Subcutaneous adipose tissue (tissue), 4 donors: Measurements from ENCODE around the gene DIPK1B. TPM values are rescaled to one million over a fixed set of nuclear protein-coding genes. Genes with fewer than 3 reads are reported as not detected.

Experiments
- total RNA-seq, 4 donors: library from RNA; depleted of rRNA; stranded (reverse); fragments of >200 nt; gene quantifications; one replicate each; pipeline ENCODE4 v1.1.0, GENCODE V29; 2016
- TF ChIP-seq, protein P1 (sequence below): fragments of 450-650 bp; IDR thresholded peaks from one replicate; pipeline ENCODE4 v1.5.1; 2016; ENCODE audit warnings: low read depth, mild to moderate bottlenecking, control low read depth, antibody characterized with exemption, moderate library complexity

DIPK1B gene
- total RNA-seq, 4 donors from 2014 or later = 1.9 to 7.9 (median 5.6) TPM

DNA sequence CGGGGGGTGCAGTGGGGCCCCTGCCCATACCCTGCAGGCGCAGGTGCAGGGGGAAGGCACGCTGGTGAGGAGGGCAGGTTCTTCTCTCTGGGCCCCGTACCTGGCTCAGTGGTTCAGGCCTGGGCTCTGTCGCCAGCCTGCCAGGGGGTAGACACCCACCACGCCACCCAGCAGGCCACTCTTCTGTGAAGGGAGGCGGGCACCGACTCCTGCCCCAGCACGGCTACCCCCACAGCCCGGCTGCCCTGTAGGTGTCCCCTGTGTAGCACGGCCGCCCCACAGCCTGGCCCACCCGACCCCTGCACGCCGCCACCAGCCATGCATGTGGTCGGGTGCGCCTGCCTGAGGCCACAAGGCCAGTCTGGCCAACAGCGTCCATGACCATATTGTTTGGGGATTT is 34.2 kb downstream of the DIPK1B start:
- TF ChIP-seq, protein P1, sequence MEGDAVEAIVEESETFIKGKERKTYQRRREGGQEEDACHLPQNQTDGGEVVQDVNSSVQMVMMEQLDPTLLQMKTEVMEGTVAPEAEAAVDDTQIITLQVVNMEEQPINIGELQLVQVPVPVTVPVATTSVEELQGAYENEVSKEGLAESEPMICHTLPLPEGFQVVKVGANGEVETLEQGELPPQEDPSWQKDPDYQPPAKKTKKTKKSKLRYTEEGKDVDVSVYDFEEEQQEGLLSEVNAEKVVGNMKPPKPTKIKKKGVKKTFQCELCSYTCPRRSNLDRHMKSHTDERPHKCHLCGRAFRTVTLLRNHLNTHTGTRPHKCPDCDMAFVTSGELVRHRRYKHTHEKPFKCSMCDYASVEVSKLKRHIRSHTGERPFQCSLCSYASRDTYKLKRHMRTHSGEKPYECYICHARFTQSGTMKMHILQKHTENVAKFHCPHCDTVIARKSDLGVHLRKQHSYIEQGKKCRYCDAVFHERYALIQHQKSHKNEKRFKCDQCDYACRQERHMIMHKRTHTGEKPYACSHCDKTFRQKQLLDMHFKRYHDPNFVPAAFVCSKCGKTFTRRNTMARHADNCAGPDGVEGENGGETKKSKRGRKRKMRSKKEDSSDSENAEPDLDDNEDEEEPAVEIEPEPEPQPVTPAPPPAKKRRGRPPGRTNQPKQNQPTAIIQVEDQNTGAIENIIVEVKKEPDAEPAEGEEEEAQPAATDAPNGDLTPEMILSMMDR = no peak

DNA sequence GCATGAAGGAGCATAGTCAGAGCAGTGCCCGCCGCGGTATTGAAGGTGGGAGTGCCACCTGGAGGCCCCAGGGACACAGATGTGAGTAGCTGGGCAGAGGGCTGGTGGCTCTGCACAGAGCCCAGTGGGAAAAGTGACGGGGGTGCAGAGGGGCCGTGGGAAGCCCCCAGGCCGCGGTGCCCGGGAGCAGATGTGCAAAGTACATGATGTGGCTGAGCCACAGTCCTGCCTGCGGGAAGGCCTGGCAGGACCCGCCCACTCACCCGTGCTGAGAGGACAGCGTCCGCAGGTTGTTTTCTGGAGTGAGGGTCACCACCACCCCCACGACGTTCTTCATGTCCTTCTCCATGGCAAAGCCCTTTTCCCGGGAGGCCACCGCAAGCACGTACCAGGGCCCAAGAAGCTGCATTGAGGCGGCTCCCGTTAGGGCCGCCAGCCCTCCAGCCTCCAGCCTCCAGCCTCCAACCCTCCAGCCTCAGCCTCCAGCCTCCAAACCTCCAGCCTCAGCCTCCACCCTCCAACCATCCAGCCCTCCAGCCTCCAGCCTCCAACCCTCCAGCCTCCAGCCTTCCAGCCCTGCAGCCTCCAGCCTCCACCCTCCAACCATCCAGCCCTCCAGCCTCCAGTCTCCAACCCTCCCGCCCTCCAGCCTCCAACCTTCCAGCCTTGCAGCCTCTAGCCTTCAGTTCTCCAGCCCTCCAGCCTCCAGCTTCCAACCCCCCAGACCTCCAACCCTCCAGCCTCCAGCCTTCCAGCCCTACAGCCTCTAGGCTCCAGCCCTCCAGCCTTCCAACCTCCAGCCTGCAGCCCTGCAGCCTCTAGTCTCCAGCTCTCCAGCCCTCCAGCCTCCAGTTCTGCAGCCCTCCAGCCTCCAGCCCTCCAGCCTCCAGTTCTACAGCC is 35.0 kb downstream of the DIPK1B start:
- TF ChIP-seq, protein P1 = no peak

DNA sequence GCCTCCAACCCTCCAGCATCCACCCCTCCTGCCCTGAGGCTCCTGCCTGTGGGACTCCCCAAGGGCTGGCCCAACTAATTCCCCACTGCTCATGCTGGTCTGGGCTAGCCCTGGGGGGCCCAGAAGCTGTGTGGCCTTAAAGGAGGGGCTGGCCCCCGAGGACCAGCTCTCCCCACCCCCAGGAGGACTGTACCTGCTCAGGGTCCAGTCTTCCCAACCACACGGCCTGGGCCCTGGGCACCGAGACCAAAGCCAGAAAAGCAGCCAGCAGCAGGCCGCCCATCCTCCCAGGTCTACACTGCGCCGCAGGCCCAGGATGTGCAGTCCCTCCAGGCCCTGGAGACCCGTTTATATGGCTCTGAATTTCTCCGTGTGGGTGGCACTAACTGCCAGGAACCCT is 35.8 kb downstream of the DIPK1B start, which contains the start of gene LCN6:
TSS of gene LCN6 (minus strand) at position 325 of the 400 bp plus-strand sequence. CDS start at position 283, 42 bp downstream.
- TF ChIP-seq, protein P1 = no peak

DNA sequence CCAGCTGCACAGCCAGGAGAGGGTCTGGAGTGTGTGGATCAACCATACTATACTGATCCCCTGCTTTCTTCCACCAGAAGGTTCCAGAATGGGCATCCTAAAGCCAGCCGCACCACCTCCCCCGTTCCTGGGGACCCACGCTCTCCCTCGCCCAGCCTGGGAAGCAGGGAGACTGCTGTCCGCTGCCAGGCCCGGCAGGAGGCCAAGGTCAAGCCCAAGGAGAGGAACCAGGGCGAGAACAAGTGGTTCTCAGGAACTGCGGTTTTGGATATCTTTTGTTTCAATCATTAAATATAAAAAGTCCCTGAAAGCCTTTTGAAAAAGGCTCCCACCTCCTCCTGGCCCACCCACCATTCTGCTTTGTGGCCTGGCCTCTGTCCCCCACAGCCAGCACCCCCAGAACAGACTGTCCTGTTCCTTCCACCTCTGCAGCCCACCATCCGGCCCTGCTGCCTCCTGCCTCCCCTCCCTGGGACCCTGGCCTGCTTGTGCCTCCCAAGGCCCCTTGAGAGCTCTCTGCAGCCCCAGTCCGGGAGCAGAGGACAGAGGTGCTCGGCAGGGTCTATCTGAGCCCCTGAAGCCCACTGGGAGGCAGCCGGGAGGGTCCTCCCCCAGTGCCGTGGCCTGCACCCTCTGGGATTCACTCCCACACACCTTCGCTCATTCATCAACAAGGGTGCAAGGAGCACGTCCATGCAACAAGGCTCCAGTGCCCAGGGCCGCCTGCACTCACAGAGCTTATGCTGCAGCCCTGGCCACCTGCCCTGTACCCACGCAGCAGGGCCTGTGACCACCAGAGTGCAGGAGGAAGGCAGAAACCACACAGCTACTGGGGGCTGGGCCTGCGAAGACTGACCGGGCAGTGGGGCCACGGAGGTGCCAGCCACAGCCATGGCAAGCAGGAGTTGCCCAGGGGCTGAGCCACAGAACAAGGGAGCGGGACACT is 36.6 kb downstream of the DIPK1B start:
- TF ChIP-seq, protein P1 = no peak

DNA sequence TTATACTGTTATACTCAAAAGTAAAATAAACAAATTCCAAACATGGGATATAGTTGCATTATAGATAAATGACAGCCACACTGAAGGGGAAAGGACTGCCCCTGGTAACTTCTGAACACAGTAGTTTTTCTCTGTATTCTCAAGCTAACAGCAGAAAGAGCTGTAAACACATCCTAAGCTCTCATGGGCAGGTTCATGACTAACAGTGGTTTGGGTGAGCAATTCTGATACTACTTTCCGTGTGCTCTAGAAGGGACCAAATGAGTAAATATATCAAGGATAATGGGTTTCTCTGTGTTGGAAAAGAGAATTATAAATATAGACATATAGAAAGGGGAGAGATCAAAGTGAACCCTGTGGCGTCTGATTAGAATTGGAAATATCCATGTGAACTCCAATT is 38.2 kb downstream of the DIPK1B start:
- TF ChIP-seq, protein P1 = no peak

DNA sequence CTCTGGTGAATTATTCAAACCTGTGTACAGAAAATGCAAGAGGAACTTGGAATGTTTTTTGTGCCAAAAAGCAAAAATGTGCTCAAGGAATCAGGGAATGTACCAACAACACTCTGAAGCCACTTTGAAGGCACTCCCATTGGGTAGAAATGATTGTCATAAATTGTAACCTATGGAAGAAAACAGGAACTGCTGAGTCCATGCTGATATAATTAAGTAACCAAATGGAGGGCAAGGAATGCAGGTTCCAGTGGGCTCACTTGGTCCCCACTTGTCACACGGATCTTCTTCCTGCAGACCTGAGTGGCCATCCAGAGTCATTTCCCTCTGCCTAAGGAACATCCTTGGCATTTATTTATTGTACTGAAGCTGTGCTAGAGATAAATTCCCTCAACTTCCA is 38.9 kb downstream of the DIPK1B start:
- TF ChIP-seq, protein P1 = no peak

DNA sequence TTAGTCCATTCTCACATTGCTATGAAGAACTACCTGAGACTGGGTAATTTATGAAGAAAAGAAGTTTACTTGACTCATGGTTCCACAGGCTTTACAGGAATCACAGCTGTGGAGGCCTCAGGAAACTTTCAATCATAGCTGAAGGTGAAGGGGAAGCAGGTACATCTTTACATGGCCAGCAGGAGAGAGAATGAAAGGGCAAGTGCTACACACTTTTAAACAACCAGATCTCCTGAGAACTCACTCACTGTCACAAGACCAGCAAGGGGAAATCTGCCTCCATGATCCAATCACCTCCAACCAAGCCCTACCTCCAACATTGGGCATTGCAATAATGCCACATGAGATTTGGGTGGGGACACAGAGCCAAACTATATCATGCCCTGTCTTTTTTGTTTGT is 39.4 kb downstream of the DIPK1B start:
- TF ChIP-seq, protein P1 = no peak
